Measurements from ENCODE around the gene MAPKAP1. TPM values are rescaled to one million over a fixed set of nuclear protein-coding genes. Genes with fewer than 3 reads are reported as not detected.
"Not testable (repeated sequence)": the region's sequence is repeated elsewhere in the genome, so short reads cannot be mapped to it uniquely, and the experiment has no call there.

The MAPKAP1 gene
- total RNA-seq, 1 experiment from 2014 or later, result 147 TPM

DNA sequence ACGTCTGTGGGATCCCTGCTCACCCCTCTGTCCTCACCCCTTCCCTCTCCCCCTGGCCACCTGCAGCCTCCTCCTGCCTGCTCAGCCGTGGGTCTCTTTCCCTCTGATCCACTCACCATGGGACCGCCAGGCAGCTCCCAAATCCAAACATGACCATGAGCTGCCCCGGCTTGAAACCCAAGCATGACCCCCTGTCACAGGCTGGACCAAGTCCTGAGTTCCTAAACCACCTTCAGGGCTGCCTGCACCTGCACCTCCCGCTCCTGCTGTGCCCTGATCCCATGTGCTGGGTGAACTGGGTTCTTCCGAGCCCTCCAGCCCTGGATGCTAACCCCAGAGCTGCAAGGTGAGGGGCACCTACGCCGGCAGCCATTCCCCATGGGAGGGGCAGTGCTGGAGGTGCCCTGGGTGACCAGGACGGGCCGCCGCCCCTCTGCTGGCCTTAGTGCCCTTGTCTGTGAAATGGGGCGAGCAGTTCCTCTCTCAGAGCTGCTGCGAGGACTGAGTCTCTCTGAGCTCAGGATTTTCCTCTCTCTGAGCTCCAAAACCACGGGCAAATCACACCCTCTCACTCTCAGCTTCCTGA is 295.7 kb downstream of the MAPKAP1 start:
- no peak for DNase-seq (ENCODE audit: low read depth)

DNA sequence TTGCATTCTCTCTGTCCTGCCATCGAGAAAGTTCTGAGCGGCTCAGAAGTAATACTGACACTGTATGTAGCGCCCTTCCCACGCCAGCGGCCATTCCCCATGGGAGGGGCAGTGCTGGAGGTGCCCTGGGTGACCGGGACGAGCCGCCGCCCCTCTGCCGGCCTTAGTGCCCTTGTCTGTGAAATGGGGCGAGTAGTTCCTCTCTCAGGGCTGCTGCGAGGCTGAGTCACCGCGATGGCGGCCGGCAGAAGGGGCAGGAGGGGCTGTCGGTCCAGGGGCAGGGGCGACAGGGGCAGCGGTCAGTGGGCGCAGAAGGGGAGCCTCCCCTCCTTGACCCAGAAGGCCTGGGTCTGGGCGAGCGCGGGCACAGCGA is 296.5 kb downstream of the MAPKAP1 start:
- DNase-seq (ENCODE audit: low read depth), result no peak

DNA sequence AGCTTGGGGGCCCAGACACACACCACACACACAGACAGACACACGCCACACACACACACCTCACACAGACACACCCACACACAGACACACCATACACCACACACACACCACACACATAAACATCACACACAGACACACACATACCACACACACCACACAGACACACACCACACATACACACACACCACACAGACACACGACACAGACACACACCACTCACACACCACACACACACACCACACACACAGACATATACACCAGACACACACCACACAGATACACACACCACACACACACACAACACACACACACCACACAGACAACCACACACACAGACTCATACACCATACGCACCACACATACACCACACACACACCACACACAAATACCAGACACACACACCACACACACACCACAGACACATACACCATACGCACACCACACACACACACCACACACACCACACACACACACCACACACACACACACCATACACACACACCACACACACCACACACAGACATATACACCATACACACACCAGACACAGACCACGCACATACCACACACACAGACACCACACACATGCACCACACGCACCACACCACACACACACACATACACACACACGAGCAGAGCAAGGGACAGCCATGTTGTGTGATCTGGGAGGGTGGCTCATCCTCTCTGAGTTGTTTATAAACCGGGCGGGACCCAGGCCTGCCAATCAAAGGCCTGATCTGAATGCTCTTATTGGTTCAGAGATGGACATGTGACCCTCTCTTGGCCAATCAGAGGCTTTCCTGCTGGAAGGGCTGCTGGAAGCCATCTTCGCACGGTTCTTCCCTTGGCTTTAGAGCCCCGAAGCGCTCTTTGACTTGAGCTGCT is 297.1 kb downstream of the MAPKAP1 start:
- peak; percentile 65 for DNase-seq (ENCODE audit: low read depth)

- DNase-seq (ENCODE audit: low read depth), result peak; percentile 54
Measured at GRCh38 chr9:125409217-125409636, 297.8 kb downstream of the MAPKAP1 start.

- peak; percentile 90 for DNase-seq (ENCODE audit: low read depth)
Measured at GRCh38 chr9:125407974-125408900, 298.8 kb downstream of the MAPKAP1 start.

GRCh38 chr9:125407432-125407973 is 299.5 kb downstream of the MAPKAP1 start:
- DNase-seq (ENCODE audit: low read depth), result no peak

GRCh38 chr9:125406810-125407087 is 300.3 kb downstream of the MAPKAP1 start:
- no peak for DNase-seq (ENCODE audit: low read depth)

DNA sequence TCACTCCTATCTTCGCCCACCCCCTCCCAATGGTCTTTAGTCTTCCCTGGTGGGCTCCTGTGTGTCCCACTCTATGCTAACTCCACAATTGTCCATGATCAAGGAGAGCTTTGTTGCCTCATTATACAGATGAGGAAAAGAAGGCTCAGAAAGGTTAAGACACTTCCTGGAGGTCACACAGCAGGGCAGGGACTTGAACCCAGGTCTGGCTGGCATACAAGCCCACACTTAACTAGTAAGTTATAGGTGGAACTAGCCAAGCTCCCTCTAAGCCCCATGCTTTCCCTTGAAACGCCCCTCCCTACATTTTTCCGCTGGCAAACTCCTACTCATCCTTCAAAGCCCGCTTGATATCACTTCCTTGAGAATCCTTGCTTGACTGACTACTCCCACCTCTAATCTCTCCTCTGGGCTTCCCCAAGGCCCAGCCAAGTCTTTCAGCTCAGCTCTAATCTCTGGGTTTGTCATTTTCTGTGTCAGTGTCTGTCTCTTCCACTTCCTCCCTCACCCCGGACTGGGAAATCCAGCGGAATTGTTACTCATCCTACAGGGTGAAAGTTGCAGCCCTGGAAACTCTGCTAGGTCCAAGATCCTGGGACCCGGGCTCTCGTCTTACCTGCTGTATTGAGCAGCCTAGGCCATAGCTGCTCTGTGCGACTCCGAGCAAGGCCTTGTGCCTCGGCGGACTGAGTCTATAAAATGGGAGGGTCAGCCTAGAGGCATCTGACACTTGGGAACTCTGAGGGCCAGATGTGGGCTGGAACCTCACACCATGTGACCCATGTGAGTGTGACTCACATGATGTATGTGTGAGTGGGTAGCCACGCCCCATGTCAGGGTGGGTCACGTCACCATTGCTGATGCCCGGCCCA is 300.8 kb downstream of the MAPKAP1 start:
- peak; percentile 96 for DNase-seq (ENCODE audit: low read depth)

- no peak for DNase-seq (ENCODE audit: low read depth)
Measured at GRCh38 chr9:125404733-125405132, 302.3 kb downstream of the MAPKAP1 start.

- DNase-seq (ENCODE audit: low read depth), result peak; percentile 56
Measured at GRCh38 chr9:125400725-125401716, 306.0 kb downstream of the MAPKAP1 start.

DNA sequence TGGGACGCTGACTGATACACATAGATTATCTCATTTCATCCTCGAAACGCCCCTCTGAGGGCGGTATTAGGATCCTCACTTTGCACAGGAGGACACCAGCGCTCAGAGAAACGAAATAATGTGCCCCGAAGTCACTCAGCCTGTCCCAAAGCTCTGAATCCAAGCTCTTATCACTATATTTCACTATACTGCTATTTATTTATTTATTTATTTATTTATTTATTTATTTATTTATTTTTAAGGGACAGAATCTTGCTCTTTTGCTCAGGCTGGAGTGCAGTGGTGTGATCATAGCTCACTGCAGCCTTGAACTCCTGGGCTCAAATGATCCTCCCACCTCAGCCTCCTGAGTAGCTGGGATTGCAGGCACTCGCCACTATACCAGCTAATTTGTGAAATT is 306.8 kb downstream of the MAPKAP1 start:
- not testable (repeated sequence) for DNase-seq (ENCODE audit: low read depth)

DNA sequence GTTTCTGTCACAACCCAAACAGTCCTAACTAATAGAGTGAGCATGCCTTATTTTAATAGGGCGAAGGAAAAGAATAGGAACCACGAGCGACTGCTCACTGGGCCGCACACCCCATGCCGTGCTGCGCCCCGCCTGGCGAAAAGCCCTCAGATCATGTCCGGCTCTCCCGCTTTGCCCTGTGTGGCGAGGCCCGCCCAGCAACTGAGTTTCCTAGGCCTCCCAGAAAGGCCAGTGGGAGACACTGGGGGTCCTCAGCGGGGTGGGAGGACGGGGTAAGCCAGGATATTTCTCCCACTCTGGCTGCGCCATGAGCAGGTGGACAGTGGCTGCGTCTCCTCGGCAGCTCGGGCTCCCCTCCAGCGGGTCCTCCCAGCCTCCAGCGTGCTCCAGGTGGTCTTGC is 307.3 kb downstream of the MAPKAP1 start:
- DNase-seq (ENCODE audit: low read depth), result no peak

- DNase-seq (ENCODE audit: low read depth), result no peak
Measured at GRCh38 chr9:125399165-125399564, 307.8 kb downstream of the MAPKAP1 start.

GRCh38 chr9:125398243-125398642 is 308.8 kb downstream of the MAPKAP1 start:
- no peak for DNase-seq (ENCODE audit: low read depth)

GRCh38 chr9:125397736-125398135 is 309.3 kb downstream of the MAPKAP1 start:
- no peak for DNase-seq (ENCODE audit: low read depth)

DNA sequence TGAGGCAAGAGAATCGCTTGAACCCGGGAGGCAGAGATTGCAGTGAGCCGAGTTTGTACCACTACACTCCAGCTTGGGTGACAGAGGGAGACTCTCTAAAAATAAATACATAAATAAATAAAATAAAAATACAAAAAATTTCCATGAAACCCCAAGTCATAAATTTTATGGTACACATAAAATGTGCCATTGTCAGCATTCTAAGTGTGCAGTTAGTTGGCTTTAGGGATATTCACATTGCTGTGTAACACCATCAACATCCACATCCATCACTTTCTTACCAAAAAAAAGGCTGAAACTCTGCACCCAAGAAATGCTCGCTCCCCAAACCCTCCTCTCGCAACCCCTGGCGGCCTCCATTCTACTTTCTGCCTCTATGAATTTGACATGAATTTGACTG is 310.2 kb downstream of the MAPKAP1 start:
- DNase-seq (ENCODE audit: low read depth), result no peak

DNA sequence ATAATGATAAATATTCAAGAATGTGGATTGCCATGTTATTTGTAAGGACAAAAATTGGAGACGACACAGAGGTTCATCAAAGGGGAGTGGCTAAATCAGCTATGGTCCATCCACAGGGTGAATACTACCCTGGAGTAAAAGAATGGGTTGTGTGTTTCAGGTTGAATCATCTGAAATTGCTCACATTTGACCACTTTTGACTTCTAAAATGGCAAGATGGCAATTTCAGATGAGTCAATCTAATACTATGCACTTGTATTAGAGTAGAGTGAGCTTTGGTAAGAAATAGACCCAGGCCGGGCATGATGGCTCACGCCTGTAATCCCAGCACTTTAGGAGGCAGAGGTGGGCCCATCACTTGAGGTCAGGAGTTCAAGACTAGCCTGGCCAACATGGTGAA is 313.6 kb downstream of the MAPKAP1 start:
- no peak for DNase-seq (ENCODE audit: low read depth)

DNA sequence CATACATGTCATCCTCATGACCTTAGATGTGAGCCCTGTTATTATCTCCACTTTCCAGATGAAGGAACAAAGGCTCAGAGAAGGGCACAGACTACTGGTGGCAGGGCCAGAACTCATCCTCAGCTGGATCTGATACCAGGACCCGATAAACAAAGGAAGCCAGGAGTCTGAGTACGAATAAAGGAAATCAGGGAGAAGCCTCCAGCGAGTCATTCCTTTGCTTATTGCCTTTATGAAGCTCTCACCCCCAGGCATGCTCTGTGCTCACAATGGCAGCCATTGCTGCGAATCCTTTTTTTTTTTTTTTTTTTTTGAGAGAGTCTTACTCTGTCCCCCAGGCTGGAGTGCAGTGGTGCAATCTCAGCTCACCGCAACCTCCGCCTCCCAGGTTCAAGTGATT is 315.3 kb downstream of the MAPKAP1 start:
- no peak for DNase-seq (ENCODE audit: low read depth)

DNA sequence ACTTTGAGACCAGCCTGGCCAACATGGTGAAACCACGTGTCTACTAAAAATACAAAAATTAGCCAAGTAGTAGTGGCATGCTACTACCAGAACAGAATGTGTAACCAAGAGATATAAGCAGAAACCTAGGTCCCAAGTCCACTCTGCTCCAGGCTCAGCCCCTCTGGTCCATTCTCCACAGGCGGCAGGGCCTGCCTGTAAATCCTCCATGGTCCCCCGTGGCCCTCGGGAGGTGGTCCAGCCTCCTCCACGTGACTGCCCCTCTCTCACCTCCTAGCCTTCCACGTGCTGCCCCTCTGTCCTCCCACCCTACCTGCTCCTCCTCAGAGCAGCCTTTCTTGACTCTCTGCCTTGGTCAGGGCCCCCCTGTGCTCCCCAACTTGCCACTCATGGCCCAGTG is 318.0 kb downstream of the MAPKAP1 start:
- DNase-seq (ENCODE audit: low read depth), result no peak
